Endodermal cell (in vitro differentiated cells): ENCODE results near the gene ARNT2. TPM values are rescaled to one million over a fixed set of nuclear protein-coding genes. Genes with fewer than 3 reads are reported as not detected.

ENCODE experiments used
- DNase-seq: peaks from one replicate; pipeline ENCODE4 v3.0.0-alpha.2; 2017
- H3K27ac ChIP-seq: 2 replicates; pipeline ENCODE4 v1.5.1; 2013; ENCODE audit warnings: mild to moderate bottlenecking, low read depth, low read length, moderate library complexity
- H3K27me3 ChIP-seq: 2 replicates; pipeline ENCODE4 v1.6.1; 2013; ENCODE audit warnings: mild to moderate bottlenecking, low read length, moderate library complexity; ENCODE audit not compliant: insufficient read depth, control insufficient read depth, poor library complexity, severe bottlenecking
- H3K36me3 ChIP-seq: 2 replicates; pipeline ENCODE4 v1.7.0; 2013; ENCODE audit warnings: mild to moderate bottlenecking, low read length, moderate library complexity; ENCODE audit not compliant: control insufficient read depth, insufficient read depth
- H3K4me1 ChIP-seq: one replicate; pipeline ENCODE4 v1.7.0; 2013; ENCODE audit warnings: low read length; ENCODE audit not compliant: control insufficient read depth, insufficient read depth
- H3K4me3 ChIP-seq: 2 replicates; pipeline ENCODE4 v1.5.1; 2013; ENCODE audit warnings: mild to moderate bottlenecking, low read length, moderate library complexity
- H3K9ac ChIP-seq: 2 replicates; pipeline ENCODE4 v1.6.1; 2013; ENCODE audit warnings: mild to moderate bottlenecking, low read length, moderate library complexity; ENCODE audit not compliant: poor library complexity, severe bottlenecking; ENCODE audit errors: extremely low read depth
- H3K9me3 ChIP-seq: 2 replicates; pipeline ENCODE4 v1.6.1; 2013; ENCODE audit warnings: mild to moderate bottlenecking, low read length, moderate library complexity; ENCODE audit not compliant: control insufficient read depth
- H3K27ac Mint-ChIP-seq: 2 replicates; pipeline ENCODE4 v1.8.0; 2020; ENCODE audit warnings: mixed read lengths
- H3K27me3 Mint-ChIP-seq: 2 replicates; pipeline ENCODE4 v1.8.0; 2021; ENCODE audit warnings: mild to moderate bottlenecking, mixed read lengths; ENCODE audit not compliant: insufficient read depth
- H3K36me3 Mint-ChIP-seq: 2 replicates; pipeline ENCODE4 v1.8.0; 2020; ENCODE audit warnings: low read depth, mixed read lengths
- H3K4me1 Mint-ChIP-seq: 2 replicates; pipeline ENCODE4 v1.8.0; 2020; ENCODE audit warnings: mixed read lengths
- H3K4me3 Mint-ChIP-seq: 2 replicates; pipeline ENCODE4 v1.8.0; 2020; ENCODE audit warnings: mild to moderate bottlenecking, moderate library complexity, mixed read lengths
- H3K9me3 Mint-ChIP-seq: 2 replicates; pipeline ENCODE4 v1.8.0; 2020; ENCODE audit warnings: mild to moderate bottlenecking, mixed read lengths
- WGBS, 2 experiments: methylation state at CpG; one replicate each; pipeline versions ENCODE4 v1.1.5 to v1.1.7; 2013; ENCODE audit warnings: missing lambda C conversion rate in 2 of 2, mixed read lengths in 1 of 2; ENCODE audit not compliant: insufficient coverage in 1 of 2, insufficient read length in 1 of 2; 5-methylcytosine and 5-hydroxymethylcytosine counted together
- total RNA-seq, 2 donors: library from RNA; stranded (reverse); fragmentation: NEBNext Ultra II Directional in 1 of 2; extraction: Animal tissue kit (Norgen Biotek cat#: 25700) in 1 of 2; gene quantifications; 2 replicates in 1 of 2; 3 replicates in 1 of 2; pipeline ENCODE4 v1.2.1, GENCODE V29; 2021
- TF ChIP-seq, protein P1 (sequence below): fragments of 200-600 bp; sonication (generic); conservative IDR thresholded peaks from 2 replicates; pipeline ENCODE4 v1.5.0; 2021; ENCODE audit warnings: antibody characterized with exemption, mild to moderate bottlenecking

ARNT2 gene
- total RNA-seq, 2 donors from 2014 or later: 8.0 to 15.9 TPM

DNA sequence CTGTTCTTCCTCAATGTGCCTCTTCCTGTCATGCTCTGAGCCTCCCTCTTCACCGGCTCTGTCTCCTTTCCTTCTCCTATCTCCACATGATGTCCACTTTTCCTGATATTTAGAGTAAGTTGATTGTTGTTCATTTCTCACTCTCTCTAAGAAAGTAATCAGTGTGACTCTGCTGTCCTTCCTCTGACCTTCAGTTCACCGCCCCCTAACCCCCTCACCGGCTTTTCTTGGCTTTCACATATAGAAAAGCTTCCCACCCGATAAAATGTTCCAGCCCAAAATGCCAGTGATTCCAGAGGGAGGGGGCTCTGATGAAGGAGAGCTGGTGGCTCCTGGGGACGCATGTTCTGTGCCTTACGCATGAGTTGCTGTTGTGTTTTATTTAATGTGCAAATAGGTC lies 170.4 kb downstream of the ARNT2 start:
- Mint-ChIP-seq H3K9me3 (no peaks in the 10 kb centered on the region), H3K4me1 (peaks cover 12% of the 10 kb centered on the region), H3K27me3 (no peaks in the 10 kb centered on the region), H3K4me3 (no peak overlapping the region), H3K27ac (no peak overlapping the region), H3K36me3 (peaks cover 6% of the 10 kb centered on the region)
- Histone ChIP-seq H3K4me3 (no peak overlapping the region), H3K36me3 (no peaks in the 10 kb centered on the region), H3K4me1 (peaks cover 4% of the 10 kb centered on the region), H3K9ac (no peak overlapping the region), H3K27me3 (no peaks in the 10 kb centered on the region), H3K9me3 (no peaks in the 10 kb centered on the region), H3K27ac (no peak overlapping the region)
- DNase-seq: no peak
- TF ChIP-seq, protein P1, sequence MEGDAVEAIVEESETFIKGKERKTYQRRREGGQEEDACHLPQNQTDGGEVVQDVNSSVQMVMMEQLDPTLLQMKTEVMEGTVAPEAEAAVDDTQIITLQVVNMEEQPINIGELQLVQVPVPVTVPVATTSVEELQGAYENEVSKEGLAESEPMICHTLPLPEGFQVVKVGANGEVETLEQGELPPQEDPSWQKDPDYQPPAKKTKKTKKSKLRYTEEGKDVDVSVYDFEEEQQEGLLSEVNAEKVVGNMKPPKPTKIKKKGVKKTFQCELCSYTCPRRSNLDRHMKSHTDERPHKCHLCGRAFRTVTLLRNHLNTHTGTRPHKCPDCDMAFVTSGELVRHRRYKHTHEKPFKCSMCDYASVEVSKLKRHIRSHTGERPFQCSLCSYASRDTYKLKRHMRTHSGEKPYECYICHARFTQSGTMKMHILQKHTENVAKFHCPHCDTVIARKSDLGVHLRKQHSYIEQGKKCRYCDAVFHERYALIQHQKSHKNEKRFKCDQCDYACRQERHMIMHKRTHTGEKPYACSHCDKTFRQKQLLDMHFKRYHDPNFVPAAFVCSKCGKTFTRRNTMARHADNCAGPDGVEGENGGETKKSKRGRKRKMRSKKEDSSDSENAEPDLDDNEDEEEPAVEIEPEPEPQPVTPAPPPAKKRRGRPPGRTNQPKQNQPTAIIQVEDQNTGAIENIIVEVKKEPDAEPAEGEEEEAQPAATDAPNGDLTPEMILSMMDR: no peak
- WGBS, 2 experiments: 91 to 95% methylated on average over 4 to 6 of the region's 6 CpGs

DNA sequence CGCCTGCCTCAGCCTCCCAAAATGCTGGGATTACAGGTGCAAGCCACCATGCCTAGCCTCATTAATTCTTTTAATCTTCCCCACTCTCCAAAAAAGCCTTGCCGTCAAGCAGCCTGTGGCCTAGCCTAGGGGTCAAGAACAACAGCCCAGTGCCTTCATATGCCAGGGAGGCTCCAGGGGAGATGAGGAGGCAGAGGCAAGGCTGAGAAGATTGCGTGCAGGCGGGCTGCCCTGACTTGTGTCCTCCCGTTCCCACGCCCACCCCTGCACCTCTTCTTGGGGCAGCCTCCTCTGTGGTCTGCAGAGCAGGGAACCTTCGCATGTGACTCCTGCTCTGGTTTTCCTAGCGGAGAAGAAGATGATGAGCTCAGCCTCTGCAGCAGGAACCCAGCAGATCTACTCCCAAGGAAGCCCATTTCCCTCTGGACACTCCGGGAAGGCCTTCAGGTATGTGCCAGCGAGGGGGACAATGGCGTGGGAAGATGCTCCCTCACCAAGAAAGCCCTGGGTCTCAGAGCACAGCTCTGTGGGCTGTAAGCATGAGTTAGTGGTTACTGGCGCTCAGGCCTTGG lies 172.4 kb downstream of the ARNT2 start:
- H3K4me3 Mint-ChIP-seq: no peak overlapping the region
- WGBS, 2 experiments: 94 to 97% methylated on average over 11 to 12 of the region's 12 CpGs
- Histone ChIP-seq H3K4me3 (no peak overlapping the region), H3K27ac (no peak overlapping the region), H3K9ac (no peak overlapping the region), H3K9me3 (no peaks in the 10 kb centered on the region), H3K36me3 (no peaks in the 10 kb centered on the region), H3K4me1 (peaks cover 4% of the 10 kb centered on the region), H3K27me3 (no peaks in the 10 kb centered on the region)
- peaks cover 6% of the 10 kb centered on the region for H3K36me3 Mint-ChIP-seq
- H3K27ac Mint-ChIP-seq: no peak overlapping the region
- H3K9me3 Mint-ChIP-seq: no peaks in the 10 kb centered on the region
- no peaks in the 10 kb centered on the region for H3K27me3 Mint-ChIP-seq
- peaks cover 14% of the 10 kb centered on the region for H3K4me1 Mint-ChIP-seq
- TF ChIP-seq, protein P1: no peak
- DNase-seq: peak; percentile 26

DNA sequence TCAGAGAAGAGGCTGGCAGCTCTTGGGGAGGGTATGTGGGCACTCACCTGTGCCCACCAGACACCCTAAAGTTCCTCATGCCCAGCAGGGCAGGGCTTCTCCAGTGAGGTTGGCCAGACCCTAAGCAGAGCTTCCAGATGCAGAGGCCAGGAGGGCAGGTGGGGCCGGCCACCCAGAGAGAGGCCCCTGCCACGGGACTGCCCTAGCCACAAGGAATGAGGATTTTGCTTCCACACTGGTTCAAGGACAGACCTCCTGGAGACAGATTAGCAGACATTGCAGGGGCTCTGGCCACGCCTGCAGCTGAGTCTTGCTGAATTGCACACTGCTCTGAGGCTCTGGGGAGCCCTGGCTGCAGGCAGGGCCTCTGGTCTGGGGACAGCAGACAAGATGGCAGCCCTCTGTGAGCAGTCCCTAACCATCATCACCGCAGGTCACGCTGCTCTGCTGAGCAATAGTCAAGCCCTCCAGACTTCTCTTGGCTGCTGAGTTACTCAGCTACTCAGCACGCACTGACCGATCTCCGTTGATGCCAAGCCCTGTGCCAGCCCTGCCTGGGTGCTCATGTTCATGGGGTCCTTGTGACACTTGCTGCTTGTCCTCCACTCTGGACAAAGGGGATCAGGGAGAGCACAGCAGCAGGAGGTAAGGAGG lies 173.5 kb downstream of the ARNT2 start:
- Mint-ChIP-seq H3K9me3 (no peaks in the 10 kb centered on the region), H3K27ac (peak overlapping the region; percentile 33), H3K4me1 (peaks cover 11% of the 10 kb centered on the region), H3K36me3 (peaks cover 9% of the 10 kb centered on the region), H3K27me3 (no peaks in the 10 kb centered on the region), H3K4me3 (no peak overlapping the region)
- no peaks in the 10 kb centered on the region for H3K27me3 ChIP-seq
- H3K4me1 ChIP-seq: peaks cover 4% of the 10 kb centered on the region
- TF ChIP-seq, protein P1: no peak
- peak; percentile 19 for DNase-seq
- no peak overlapping the region for H3K9ac ChIP-seq
- no peak overlapping the region for H3K27ac ChIP-seq
- no peaks in the 10 kb centered on the region for H3K9me3 ChIP-seq
- H3K4me3 ChIP-seq: no peak overlapping the region
- H3K36me3 ChIP-seq: no peaks in the 10 kb centered on the region
- 94 to 98% methylated on average over 5 to 8 of the region's 8 CpGs for WGBS, 2 experiments
